IPS-20b (cell line): ENCODE measurements around the gene EVA1A.

Source experiments
- H3K27ac ChIP-seq: one replicate; pipeline ENCODE4 v1.5.1; 2013; ENCODE audit warnings: low read length
- H3K27me3 ChIP-seq: 2 replicates; pipeline ENCODE4 v1.6.1; 2013; ENCODE audit warnings: mild to moderate bottlenecking, low read length, inconsistent platforms; ENCODE audit not compliant: insufficient read depth
- H3K36me3 ChIP-seq: 2 replicates; pipeline ENCODE4 v1.6.1; 2013; ENCODE audit warnings: low read depth, mild to moderate bottlenecking, inconsistent platforms, low read length, moderate library complexity; ENCODE audit not compliant: insufficient read depth
- H3K4me1 ChIP-seq: 2 replicates; pipeline ENCODE4 v1.6.1; 2013; ENCODE audit warnings: mild to moderate bottlenecking, control low read depth, inconsistent platforms, low read length, moderate library complexity; ENCODE audit not compliant: insufficient read depth
- H3K4me3 ChIP-seq: 2 replicates; pipeline ENCODE4 v1.5.1; 2013; ENCODE audit warnings: mild to moderate bottlenecking, low read length, inconsistent platforms
- H3K9ac ChIP-seq: 2 replicates; pipeline ENCODE4 v1.6.1; 2013; ENCODE audit warnings: low read depth, mild to moderate bottlenecking, inconsistent platforms, low read length, moderate library complexity
- H3K9me3 ChIP-seq: 2 replicates; pipeline ENCODE4 v1.6.1; 2013; ENCODE audit warnings: mild to moderate bottlenecking, low read depth, low read length, inconsistent platforms; ENCODE audit not compliant: insufficient read depth

The EVA1A gene

DNA sequence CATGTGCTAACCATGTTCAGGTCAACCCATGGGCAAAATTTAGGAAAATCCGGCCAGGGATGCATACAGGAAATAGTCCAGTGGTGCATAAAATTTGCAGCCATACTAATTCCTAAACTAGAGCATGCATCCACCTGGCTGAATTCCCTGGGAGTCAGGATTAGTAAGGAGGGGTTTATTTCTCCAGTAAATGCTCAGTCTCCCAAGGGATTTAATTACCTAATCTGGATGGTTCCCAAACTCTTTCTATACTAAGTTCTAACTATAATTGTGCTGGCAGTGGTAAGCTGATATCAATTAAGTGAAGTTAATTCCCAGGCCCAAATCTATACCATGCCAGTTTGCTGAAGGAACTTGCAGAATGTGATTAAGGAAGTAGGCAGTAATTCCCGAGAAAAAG is 26.2 kb upstream of the EVA1A start:
- Histone ChIP-seq H3K36me3 (no peaks in the 10 kb centered on the region), H3K4me3 (no peak overlapping the region), H3K27ac (no peak overlapping the region), H3K9me3 (no peaks in the 10 kb centered on the region), H3K27me3 (no peaks in the 10 kb centered on the region), H3K9ac (no peak overlapping the region), H3K4me1 (no peaks in the 10 kb centered on the region)

DNA sequence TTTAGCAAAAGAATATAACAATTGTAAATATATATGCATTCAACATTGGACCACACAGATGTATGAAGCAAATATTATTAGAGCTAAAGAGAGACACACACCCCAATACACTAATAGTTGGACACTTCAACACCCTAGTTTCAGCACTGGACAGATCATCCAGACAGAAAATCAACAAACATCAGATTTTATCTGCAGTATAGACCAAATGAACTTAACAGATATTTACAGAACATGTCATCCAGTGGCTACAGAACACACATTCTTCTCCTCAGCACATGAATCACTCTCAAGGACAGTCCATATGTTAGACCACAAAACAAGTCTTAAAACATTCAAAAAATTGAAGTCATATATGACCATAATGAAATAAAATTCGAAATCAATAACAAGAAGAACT is 22.1 kb upstream of the EVA1A start:
- no peak overlapping the region for H3K27ac ChIP-seq
- no peak overlapping the region for H3K9ac ChIP-seq
- no peaks in the 10 kb centered on the region for H3K4me1 ChIP-seq
- H3K4me3 ChIP-seq = no peak overlapping the region
- H3K9me3 ChIP-seq = no peaks in the 10 kb centered on the region
- no peaks in the 10 kb centered on the region for H3K27me3 ChIP-seq
- H3K36me3 ChIP-seq = no peaks in the 10 kb centered on the region

DNA sequence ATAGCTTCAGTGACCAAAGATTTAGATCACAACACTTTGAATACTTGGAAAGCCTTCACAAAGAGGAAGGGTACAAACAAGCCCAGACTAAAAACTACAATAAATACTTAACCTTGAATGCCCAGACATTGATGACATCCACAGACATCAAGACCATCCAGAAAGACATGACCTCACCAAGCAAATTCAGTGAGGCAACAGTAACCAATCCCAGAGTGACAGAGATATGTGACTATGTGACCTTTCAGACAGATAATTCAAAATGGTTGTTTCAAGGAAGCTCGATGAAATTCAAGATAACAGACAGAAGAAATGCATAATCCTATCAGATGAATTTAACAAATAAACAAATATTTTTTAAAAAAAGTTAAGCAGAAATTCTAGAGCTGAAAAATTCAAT is 19.9 kb upstream of the EVA1A start:
- H3K27me3 ChIP-seq = no peaks in the 10 kb centered on the region
- no peak overlapping the region for H3K9ac ChIP-seq
- no peaks in the 10 kb centered on the region for H3K36me3 ChIP-seq
- H3K27ac ChIP-seq = no peak overlapping the region
- no peaks in the 10 kb centered on the region for H3K9me3 ChIP-seq
- H3K4me1 ChIP-seq = no peaks in the 10 kb centered on the region
- H3K4me3 ChIP-seq = no peak overlapping the region

DNA sequence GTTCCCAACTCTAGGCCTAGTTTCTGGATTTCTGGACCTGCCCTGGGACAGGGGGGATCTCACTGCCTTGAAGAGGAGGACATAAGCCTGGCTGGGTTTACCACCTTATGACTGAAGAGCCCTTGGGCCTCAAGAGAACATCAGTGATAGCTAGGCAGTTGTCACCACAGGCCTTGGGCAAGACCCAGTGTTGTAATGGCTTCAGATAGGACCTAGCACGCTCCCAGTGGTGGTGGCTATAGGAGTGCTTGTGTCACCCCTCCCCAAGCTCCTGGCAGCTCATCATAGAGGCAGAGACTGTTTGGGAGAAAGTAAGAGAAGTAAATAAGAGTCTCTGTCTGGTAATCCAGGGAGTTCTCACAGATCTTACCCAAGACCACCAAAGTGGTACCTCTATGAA is 19.4 kb upstream of the EVA1A start:
- H3K4me1 ChIP-seq = no peaks in the 10 kb centered on the region
- no peaks in the 10 kb centered on the region for H3K36me3 ChIP-seq
- no peak overlapping the region for H3K4me3 ChIP-seq
- H3K9me3 ChIP-seq = no peaks in the 10 kb centered on the region
- H3K27me3 ChIP-seq = no peaks in the 10 kb centered on the region
- no peak overlapping the region for H3K27ac ChIP-seq
- H3K9ac ChIP-seq = no peak overlapping the region

DNA sequence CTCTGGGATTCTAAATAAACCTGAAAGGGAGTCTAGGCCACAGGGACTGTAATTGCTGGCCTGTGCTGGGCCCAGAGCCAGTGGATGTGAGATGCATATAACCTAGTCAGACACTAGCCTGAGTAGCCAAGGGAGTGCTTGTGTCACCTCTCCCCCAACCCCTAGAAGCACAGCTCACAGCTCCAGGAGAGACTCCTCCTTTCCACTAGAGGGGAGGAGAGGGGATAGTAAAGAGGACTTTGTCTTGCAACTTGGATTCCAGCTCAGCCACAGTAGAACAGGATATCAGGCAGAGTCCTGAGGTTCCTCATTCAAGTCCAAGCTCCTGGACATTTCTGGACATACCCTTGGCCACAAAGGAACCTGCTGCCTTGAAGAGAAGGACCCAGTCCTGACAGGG is 18.4 kb upstream of the EVA1A start:
- no peak overlapping the region for H3K27ac ChIP-seq
- no peak overlapping the region for H3K9ac ChIP-seq
- no peaks in the 10 kb centered on the region for H3K9me3 ChIP-seq
- no peak overlapping the region for H3K4me3 ChIP-seq
- no peaks in the 10 kb centered on the region for H3K36me3 ChIP-seq
- no peaks in the 10 kb centered on the region for H3K27me3 ChIP-seq
- H3K4me1 ChIP-seq = no peaks in the 10 kb centered on the region

DNA sequence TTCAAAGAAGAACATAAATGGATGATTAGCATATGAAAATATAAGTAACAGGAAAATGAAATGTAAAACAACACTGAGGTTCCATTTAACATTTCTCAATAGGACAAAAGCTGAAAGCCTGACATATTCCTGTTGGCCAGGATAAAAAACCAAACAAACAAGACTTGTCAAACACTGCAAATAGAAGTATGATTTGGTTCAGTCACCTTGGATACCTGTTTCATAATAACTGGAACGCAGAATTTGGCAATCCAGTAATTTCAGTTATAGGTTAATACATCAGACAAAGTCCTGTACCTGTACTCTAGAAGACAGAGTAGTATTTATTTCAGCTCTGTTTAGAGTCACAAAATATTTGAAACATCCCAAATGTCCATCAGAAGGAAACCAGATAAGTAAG is 16.5 kb upstream of the EVA1A start:
- Histone ChIP-seq H3K9me3 (no peaks in the 10 kb centered on the region), H3K36me3 (no peaks in the 10 kb centered on the region), H3K4me3 (no peak overlapping the region), H3K27ac (no peak overlapping the region), H3K27me3 (no peaks in the 10 kb centered on the region), H3K4me1 (no peaks in the 10 kb centered on the region), H3K9ac (no peak overlapping the region)

DNA sequence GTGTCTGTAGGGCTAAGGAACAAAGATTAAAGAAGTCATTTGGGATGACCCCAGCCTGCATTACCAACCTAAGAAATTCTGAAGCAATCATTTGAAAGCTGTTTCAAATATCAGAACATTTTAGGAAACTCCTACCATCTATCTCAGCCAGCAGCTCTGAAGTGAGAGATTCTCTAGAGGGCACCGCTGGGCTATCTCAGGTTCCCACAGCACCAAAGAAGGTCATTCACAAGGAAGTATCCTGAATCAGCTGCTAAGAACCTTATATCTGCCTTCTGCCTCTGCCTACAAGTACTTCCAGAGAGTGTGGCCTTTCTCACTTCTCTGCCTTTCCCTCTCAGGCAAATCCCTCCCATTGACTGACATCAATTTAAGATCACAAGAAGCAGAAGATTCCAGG is 13.4 kb upstream of the EVA1A start:
- no peak overlapping the region for H3K27ac ChIP-seq
- H3K9me3 ChIP-seq = no peaks in the 10 kb centered on the region
- H3K36me3 ChIP-seq = no peaks in the 10 kb centered on the region
- no peaks in the 10 kb centered on the region for H3K27me3 ChIP-seq
- H3K4me3 ChIP-seq = no peak overlapping the region
- no peak overlapping the region for H3K9ac ChIP-seq
- H3K4me1 ChIP-seq = no peaks in the 10 kb centered on the region

DNA sequence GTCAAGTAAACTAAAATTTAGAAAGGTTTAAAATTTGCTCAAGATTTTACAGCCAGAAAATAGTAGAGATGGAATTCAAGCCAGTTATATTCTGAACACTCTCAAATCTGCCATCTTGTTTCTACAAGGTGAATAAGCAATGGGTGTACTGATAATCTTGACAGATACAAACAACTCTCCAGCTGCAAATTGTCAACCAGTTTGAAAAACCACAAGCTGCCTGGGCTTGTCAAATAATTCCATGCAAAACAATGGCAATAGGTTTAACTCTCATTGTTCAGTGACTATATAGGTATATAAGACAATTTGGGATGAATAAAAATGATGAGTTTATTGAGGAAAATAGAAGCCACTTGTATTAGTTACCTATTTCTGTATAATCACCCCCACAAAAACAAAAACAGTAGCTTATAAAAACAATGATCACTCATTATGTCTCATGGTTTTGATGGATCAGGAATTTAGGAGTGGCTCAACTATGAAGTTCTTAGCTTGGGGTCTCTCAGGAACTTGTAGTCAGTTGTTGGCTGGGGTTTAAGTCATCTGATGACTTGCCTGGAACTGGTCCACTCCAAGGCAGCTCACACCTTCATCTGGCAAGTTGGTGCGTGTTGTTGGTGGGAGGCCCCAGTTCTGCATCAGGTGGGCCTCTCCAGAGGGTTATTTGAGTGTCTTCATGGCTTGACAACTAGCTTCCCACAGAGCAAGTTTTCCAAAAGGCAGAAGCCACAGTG is 12.6 kb upstream of the EVA1A start:
- H3K9me3 ChIP-seq = no peaks in the 10 kb centered on the region
- H3K36me3 ChIP-seq = no peaks in the 10 kb centered on the region
- H3K9ac ChIP-seq = no peak overlapping the region
- no peak overlapping the region for H3K4me3 ChIP-seq
- H3K4me1 ChIP-seq = no peaks in the 10 kb centered on the region
- no peak overlapping the region for H3K27ac ChIP-seq
- no peaks in the 10 kb centered on the region for H3K27me3 ChIP-seq

DNA sequence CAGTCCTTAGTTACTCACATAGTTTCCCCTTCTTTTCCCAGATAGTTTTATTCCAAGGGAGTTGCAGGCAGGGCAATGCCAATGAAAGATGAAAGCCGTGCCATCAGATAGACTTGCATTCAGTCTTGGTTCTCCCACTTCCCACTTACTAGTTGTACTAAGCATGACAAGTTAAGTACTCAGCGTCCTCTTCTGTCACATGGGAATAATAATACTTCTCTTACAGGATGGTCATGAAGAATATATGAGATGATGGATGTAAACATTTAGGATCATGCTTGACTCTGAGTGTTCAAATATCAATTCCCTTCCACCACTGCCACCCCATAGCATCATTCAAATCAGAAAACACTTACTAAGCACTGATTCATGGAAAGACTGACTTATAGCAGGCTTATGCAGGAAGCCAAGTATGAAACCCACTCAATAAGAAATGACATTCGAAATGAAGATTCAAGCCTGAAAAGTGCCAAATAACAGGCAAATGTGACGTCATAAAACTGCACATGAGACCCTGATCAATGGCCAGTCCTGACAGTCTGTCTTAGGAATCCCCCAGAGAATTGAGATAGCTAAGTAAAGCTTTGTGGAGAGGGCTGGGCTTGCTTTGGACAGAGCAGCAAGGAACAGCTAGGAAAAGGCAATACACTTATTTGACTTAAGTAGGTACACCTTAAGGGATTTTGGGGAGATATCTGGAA is 11.1 kb upstream of the EVA1A start:
- no peaks in the 10 kb centered on the region for H3K27me3 ChIP-seq
- H3K9ac ChIP-seq = no peak overlapping the region
- H3K4me1 ChIP-seq = no peaks in the 10 kb centered on the region
- H3K9me3 ChIP-seq = no peaks in the 10 kb centered on the region
- no peaks in the 10 kb centered on the region for H3K36me3 ChIP-seq
- no peak overlapping the region for H3K27ac ChIP-seq
- no peak overlapping the region for H3K4me3 ChIP-seq

DNA sequence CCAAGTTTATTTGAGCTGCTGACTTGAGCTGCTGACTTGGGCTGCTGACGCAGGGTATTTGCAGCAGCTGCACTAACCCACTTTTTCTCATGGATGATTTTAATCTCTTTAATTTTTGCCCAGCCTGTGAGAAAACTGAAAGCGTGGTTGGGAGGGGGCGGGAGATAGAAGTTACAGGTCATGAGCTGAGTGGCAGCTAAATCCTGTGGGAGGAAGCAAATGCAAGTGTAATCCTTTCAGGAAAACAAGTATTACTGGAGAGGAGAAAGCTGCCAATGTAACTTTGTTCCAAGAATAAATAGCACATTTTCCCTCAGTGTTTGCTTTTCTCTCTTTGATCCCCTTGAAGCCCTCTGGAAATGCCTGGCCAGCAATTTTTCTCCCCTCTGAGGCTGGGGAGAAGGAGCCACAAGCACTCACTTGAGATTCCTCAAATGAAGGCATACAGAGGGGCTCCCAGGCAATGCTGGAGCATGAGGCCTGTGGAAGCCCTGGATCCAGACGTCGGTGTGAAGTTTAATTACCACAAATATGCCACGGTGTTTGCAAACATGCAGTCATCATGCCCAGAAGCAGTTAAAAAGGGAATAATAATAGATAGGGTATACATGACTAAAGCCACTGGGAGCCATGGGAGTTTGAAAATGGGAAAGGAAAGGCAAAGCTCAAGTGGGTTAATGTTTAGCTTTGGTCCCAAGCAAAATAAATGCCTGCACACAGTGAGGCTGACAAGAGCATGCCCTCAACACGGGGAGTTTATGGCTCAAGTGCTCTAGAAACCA is 10.4 kb upstream of the EVA1A start:
- Histone ChIP-seq H3K27me3 (no peaks in the 10 kb centered on the region), H3K9ac (no peak overlapping the region), H3K27ac (no peak overlapping the region), H3K9me3 (no peaks in the 10 kb centered on the region), H3K4me3 (no peak overlapping the region), H3K4me1 (no peaks in the 10 kb centered on the region), H3K36me3 (no peaks in the 10 kb centered on the region)

DNA sequence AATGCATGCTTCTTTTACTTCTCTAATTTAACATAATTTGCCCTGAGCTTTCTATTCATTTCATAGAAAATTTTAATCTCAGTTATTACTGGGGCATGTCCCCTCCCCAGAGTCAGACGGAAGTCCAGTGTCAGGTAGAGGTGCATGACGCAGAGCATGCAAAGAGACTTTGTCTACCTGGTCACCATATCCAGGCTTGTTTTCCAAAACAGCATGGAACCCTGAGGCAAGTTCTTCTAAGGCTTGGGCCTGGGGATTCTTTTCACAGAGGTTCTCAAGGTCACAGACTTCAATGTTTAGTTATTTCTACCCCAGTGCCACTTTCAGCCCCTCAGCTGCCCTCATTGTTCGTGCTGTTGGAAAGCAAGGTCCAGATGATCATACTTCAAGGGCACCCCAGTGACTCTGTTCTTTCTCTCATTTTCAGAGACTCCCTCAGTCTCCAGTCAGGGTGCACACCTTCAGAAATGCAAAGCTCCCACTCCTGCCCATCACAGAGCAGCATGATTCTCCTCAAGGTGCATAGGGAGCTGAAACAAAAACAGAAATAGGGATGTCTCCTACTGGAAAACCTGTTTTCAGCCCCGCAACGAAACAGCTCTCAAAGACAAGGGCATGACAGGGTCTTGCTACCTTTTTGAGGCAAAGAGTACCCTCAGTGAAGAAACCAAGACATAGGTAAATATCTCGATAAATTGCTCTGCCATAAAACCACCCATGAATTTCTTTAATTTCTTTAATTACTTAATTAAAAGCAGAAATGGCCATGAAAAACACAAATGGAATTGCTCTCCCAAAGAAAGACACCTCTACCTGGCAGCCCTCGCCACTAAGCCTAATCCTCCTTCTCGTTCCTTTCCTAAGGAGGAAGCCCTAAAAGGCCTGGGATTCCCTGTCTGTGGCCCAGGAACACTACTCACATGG is 9.5 kb upstream of the EVA1A start:
- Histone ChIP-seq H3K9ac (no peak overlapping the region), H3K36me3 (no peaks in the 10 kb centered on the region), H3K9me3 (no peaks in the 10 kb centered on the region), H3K4me3 (no peak overlapping the region), H3K27ac (no peak overlapping the region), H3K4me1 (no peaks in the 10 kb centered on the region), H3K27me3 (no peaks in the 10 kb centered on the region)
